Endometrium (tissue), 2 donors: ENCODE measurements around the gene ZNF831.

Source experiments
- FAIRE-seq: peaks from 2 replicates; lab custom pipeline; 2012; peaks lifted over from hg19 to GRCh38; lab: Jason Lieb, UNC
- donor health status: control.
- donor health status: control.

Gene ZNF831

DNA sequence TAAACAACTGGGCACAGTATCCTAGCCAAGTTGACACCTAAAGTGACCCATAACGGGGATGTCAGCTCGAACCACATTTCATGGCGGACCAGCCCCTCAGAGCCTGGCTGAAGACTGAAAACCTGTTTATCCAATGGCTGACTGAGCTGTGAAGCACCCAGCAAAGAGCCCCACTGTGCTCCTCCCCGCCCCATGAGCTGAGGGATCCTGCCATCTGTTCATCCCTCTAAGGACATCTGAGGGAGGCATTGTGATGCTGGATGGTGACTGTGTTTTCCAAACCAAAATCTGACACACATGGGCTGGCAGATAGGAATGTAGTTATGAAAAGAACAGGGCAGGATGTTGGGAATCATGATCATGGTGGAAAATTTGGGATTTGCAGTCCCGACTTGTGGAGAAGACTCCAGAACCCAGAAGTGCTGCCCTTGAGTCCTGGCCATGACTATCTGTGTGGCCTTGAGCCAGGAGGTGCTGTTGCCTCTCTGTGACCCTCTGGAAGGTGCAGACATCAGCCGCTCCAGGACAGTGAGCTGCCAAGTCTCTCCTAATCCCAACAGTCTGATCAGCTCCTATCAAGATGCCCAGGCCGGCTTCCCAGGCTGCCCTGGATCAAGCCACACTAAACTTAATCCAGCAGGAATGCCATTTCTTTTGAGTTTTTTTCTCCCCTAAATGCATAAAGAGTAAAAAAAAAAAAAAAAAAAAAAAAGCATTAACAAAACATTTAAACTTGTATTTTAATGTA is 142.5 kb downstream of the ZNF831 start:
- FAIRE-seq = no peak

- FAIRE-seq = no peak
Observed at GRCh38 chr20:59307270-59307669, 143.6 kb downstream of the ZNF831 start.
